ENCODE results near the gene ARMC12.

- TF ChIP-seq CREB1 (IDR thresholded peaks at IDR 0.05; ENCODE audit: low read depth) (no peak), CEBPB (IDR thresholded peaks at IDR 0.05) (no peak)
These were observed 58.7 kb downstream of the ARMC12 start for GRCh38 chr6:35795453-35796071.

All from Ishikawa (cell line).